Hepatic stellate cell (primary cell): Measurements from ENCODE around the gene PXT1.

Source experiments
- DNase-seq: peaks from one replicate; pipeline ENCODE4 v3.0.0; 2011; ENCODE audit warnings: low spot score

PXT1 gene

DNA sequence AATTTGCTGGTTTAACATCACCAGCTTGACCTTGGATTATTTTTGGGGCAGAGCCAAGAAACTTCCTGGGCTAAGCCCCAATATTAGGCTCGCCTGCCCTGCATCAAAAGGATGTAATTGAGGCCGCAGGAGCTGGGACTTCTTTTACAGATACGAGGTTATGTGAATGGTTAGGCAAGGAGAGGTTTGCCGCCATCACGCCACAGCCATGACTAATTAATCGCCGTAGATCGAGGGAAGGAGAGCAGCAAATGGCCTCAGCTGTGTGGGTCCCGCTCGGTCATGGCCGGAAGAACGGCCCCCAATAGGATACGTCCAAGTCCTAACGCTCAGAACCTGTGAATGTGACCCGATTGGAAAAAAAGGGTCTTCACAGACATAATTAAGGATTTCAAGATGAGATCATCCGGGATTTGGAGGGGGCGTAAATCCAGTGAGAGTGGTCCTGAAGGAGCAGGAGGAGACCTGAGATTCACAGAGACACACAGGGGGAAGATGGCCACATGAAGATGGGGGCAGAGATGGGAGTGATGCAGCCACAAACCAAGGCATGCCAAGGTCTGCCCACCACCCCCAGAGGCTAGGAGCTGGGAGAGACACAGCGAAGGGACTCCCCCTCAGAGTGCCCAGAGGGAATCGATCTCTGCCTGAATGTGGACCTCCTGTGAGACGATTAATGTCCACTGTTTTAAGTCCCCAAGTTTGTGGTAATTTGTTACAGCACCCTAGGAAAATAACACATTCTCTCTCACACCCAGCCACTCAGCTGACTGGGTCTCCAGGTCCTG is 96.0 kb downstream of the PXT1 start:
- no peak for DNase-seq

DNA sequence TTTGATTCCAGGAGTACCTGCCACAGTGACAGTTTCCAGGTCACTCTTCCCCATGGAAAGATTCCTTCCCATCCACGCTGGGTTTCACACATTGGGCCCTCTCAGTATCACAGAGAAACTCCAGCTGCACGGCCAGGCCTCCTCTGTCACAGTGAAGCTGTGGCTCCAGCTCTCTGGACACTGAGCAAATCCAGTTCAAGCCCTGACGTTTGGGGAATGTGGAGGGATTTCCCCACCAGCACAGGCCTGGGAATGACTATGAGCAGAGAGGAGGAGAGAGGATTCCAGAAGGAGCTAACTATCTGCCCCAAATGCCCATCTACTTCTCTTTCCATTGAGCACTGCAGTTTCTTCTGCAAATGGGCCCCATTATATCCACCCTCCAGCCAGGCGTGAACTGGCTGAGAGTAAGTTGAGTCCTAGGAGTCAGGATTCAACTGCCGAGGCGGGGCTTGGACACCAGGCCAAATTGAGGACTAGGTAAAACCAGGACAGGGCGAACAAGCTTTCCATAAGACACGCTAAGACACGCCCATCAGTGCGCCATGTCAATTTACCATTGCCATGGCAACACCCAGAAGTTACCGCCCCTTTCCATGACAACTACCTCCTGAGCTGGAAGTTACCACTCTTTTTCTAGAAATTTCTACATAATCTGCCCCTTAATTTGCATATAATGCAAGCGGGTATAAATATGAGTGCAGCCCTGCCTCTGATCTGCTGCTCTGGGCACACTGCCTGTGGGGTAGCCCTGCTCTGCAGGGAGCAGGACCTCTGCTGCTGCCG is 96.8 kb downstream of the PXT1 start:
- DNase-seq = no peak

DNA sequence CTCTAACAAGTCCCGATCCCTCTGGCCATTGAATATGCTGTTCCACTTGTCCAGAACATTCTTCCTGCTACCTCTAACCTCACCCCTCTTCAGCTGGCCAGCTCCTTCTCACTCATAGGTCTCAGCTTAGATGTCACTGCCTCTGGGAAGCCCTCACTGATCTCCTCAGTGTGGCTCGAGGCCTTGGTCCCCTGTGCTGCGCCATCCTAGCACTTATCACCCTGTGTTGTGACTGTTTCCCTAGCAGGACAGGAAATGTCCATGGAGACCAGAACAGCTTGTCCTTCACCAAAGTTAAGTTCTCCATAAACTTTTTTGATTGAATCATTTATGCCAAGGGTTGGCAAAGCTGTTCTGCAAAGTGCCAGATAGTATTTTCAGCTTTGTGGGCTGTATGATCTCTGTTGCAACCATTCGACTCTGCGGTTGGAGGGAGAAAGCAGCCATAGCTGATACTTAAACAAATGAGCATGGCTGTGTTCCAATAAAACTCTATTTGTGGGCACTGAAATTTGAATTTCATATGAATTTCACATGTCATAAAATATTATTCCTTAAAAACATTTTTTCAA is 99.5 kb downstream of the PXT1 start:
- no peak for DNase-seq

DNA sequence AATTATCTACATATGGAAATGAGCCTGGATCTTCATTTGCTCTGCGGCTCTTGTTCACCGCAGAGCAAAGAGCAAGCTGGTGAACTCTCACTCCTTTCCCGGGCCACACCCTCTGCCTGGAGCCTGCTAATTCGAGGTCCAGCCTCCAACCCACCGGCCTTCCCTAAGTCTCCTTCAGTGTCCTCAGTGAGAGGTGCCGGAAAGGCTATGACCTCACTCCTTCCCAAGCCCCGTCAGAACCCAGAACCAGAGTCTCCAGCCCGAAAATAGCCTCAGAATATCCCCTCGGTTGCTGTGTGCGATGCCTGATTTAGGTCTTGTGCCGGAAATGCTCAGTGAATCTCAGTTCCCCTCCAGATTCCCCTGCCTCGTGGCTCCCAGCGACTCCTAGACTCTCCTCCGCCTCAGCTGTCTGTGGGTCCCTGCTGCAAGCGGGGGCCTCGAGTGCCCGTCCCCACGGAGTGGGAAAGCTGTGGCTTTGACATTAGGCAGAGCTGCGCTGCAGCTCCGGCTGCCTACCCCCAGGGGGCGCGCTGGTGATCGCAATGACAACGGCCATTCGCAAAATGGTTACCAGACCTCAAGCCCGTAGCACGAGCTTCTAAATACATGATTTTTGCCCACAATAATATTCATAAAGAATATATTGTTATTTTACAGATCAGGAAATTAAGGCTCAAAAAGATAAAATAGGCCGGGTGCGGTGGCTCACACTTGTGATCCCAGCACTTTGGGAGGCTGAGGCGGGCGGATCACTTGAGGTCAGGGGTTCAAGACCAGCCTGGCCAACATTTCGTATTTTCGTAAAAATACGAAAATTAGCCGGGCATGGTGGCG is 101.8 kb downstream of the PXT1 start:
- peak; percentile 77 for DNase-seq
